Activated B cell treated with CpG ODN at 0.5 μM for 24 hours (primary cell): ENCODE results near the gene VIPR1. TPM values are rescaled to one million over a fixed set of nuclear protein-coding genes. Genes with fewer than 3 reads are reported as not detected.

Experiments
- ATAC-seq: fragments of 200-7000 bp; cut with Tn5 transposase; one replicate; pipeline ENCODE4 v1.10.0; 2021; ENCODE audit warnings: low read depth, mild to moderate bottlenecking, moderate library complexity
- CTCF ChIA-PET: fragments of 350-600 bp; sonication (Branson Sonifier 250); formaldehyde crosslinking; loops from one replicate; lab custom pipeline; 2021; ENCODE audit warnings: antibody characterized with exemption; lab: Charles Lee
- POLR2A ChIA-PET: fragments of 350-600 bp; sonication (Branson Sonifier 250); formaldehyde crosslinking; loops from one replicate; lab custom pipeline; 2021; ENCODE audit warnings: antibody characterized with exemption; lab: Charles Lee
- DNase-seq: peaks from one replicate; pipeline ENCODE4 v3.0.0; 2022
- H3K27ac Mint-ChIP-seq: one replicate; pipeline ENCODE4 v1.8.0; 2020; ENCODE audit warnings: mixed read lengths
- H3K27me3 Mint-ChIP-seq: one replicate; pipeline ENCODE4 v1.8.0; 2021; ENCODE audit warnings: mixed read lengths
- H3K36me3 Mint-ChIP-seq: one replicate; pipeline ENCODE4 v1.8.0; 2021; ENCODE audit warnings: low read depth, mixed read lengths
- H3K4me1 Mint-ChIP-seq: one replicate; pipeline ENCODE4 v1.8.0; 2021; ENCODE audit warnings: mixed read lengths
- H3K4me3 Mint-ChIP-seq: one replicate; pipeline ENCODE4 v1.8.0; 2020; ENCODE audit warnings: mild to moderate bottlenecking, mixed read lengths
- H3K9me3 Mint-ChIP-seq: one replicate; pipeline ENCODE4 v1.8.0; 2020; ENCODE audit warnings: mixed read lengths
- CTCF ChIP-seq: fragments of 200-600 bp; IDR thresholded peaks from one replicate; pipeline ENCODE4 v1.8.0; 2022; ENCODE audit warnings: antibody characterized with exemption, mild to moderate bottlenecking
- intact Hi-C: fragments of 100-400 bp; cut with micrococcal nuclease; formaldehyde crosslinking; loops from one replicate; pipeline ENCODE4 v1.15.1; 2024
- total RNA-seq: library from RNA; stranded (reverse); gene quantifications from 2 replicates; pipeline ENCODE4 v1.2.3, GENCODE V29; 2022

The VIPR1 gene
- total RNA-seq, 1 donor from 2014 or later = 3.2 TPM

GRCh38 chr3:42500091-42500490, 2.4 kb upstream of the VIPR1 start:
- ChIA-PET CTCF (interaction anchor here (2.8 kb wide), 1 partner anchor 47 kb away, joined by 8 read pairs; no protein-coding TSS in a partner anchor), POLR2A (no interaction called here)
- ATAC-seq = no peak
- Mint-ChIP-seq H3K9me3 (no peaks in the 10 kb centered on the region), H3K4me1 (peaks cover 22% of the 10 kb centered on the region), H3K4me3 (peak overlapping the region; percentile 25), H3K27me3 (peaks cover 24% of the 10 kb centered on the region), H3K27ac (no peak overlapping the region), H3K36me3 (no peaks in the 10 kb centered on the region)
- intact Hi-C loops = loop anchor here (5.0 kb wide), 3 partner anchors 82 to 538 kb away; partner anchors contain the start of genes SEC22C and ULK4
- DNase-seq = peak; percentile 4
- no peak for TF ChIP-seq CTCF

GRCh38 chr3:42500909-42501308, 1.5 kb upstream of the VIPR1 start:
- POLR2A ChIA-PET = interaction anchor here (1.8 kb wide), 1 partner anchor 90 kb away, joined by 14 read pairs; the partner anchor contains the start of gene SS18L2
- H3K27me3 Mint-ChIP-seq = peaks cover 24% of the 10 kb centered on the region
- CTCF ChIA-PET = interaction anchor here (0.9 to 2.8 kb wide), 7 partner anchors 11 to 254 kb away, joined by 3 to 18 read pairs (median 6); no protein-coding TSS in a partner anchor

GRCh38 chr3:42501321-42501680, 1.1 kb upstream of the VIPR1 start:
- Mint-ChIP-seq H3K9me3 (no peaks in the 10 kb centered on the region), H3K4me1 (peaks cover 22% of the 10 kb centered on the region), H3K27ac (no peak overlapping the region), H3K4me3 (peak overlapping the region; percentile 91), H3K36me3 (no peaks in the 10 kb centered on the region), H3K27me3 (peaks cover 24% of the 10 kb centered on the region)
- TF ChIP-seq CTCF = no peak
- ChIA-PET CTCF (interaction anchor here (0.9 to 2.8 kb wide), 7 partner anchors 11 to 254 kb away, joined by 3 to 18 read pairs (median 6); no protein-coding TSS in a partner anchor), POLR2A (interaction anchor here (1.8 to 2.3 kb wide), 2 partner anchors 11 to 89 kb away, joined by 14 to 20 read pairs; partner anchors contain the start of gene SS18L2)
- intact Hi-C loops = loop anchor here (5.0 kb wide), 3 partner anchors 81 to 539 kb away; partner anchors contain the start of genes SEC22C and ULK4
- DNase-seq (no peak), ATAC-seq (no peak)

More at GRCh38 chr3:42500909-42501308, 1.5 kb upstream of the VIPR1 start:
- DNase-seq = peak; percentile 14
- Mint-ChIP-seq H3K9me3 (no peaks in the 10 kb centered on the region), H3K36me3 (no peaks in the 10 kb centered on the region), H3K27ac (no peak overlapping the region), H3K4me3 (peak overlapping the region; percentile 25), H3K4me1 (peaks cover 22% of the 10 kb centered on the region)
- no peak for TF ChIP-seq CTCF
- intact Hi-C loops = loop anchor here (5.0 kb wide), 3 partner anchors 81 to 539 kb away; partner anchors contain the start of genes SEC22C and ULK4
- ATAC-seq = no peak

- CTCF ChIA-PET = interaction anchor here (0.8 to 2.8 kb wide), 11 partner anchors 12 to 255 kb away, joined by 3 to 18 read pairs (median 5); no protein-coding TSS in a partner anchor
- H3K27me3 Mint-ChIP-seq = peaks cover 24% of the 10 kb centered on the region
- ATAC-seq (peak; percentile 26), DNase-seq (peak; percentile 61)
- H3K36me3 Mint-ChIP-seq = no peaks in the 10 kb centered on the region
- no peaks in the 10 kb centered on the region for H3K9me3 Mint-ChIP-seq
- no peak for TF ChIP-seq CTCF
- POLR2A ChIA-PET = interaction anchor here (0.6 to 2.3 kb wide), 7 partner anchors 8 to 1303 kb away, joined by 3 to 20 read pairs (median 5); partner anchors contain the start of genes CTNNB1, NKTR and SS18L2
- H3K27ac Mint-ChIP-seq = peak overlapping the region; percentile 70
- intact Hi-C loops = loop anchor here (1.0 to 5.0 kb wide), 8 partner anchors 12 to 540 kb away; partner anchors contain the start of genes CCDC13, SEC22C and ULK4
- H3K4me1 Mint-ChIP-seq = peaks cover 22% of the 10 kb centered on the region
- peak overlapping the region; percentile 91 for H3K4me3 Mint-ChIP-seq
Measured at GRCh38 chr3:42501681-42502428, 588 bp upstream of the VIPR1 start.
